ENCODE data around the gene THSD7A.
"Not testable (repeated sequence)": the region's sequence is repeated elsewhere in the genome, so short reads cannot be mapped to it uniquely, and the experiment has no call there.

THSD7A gene

DNA sequence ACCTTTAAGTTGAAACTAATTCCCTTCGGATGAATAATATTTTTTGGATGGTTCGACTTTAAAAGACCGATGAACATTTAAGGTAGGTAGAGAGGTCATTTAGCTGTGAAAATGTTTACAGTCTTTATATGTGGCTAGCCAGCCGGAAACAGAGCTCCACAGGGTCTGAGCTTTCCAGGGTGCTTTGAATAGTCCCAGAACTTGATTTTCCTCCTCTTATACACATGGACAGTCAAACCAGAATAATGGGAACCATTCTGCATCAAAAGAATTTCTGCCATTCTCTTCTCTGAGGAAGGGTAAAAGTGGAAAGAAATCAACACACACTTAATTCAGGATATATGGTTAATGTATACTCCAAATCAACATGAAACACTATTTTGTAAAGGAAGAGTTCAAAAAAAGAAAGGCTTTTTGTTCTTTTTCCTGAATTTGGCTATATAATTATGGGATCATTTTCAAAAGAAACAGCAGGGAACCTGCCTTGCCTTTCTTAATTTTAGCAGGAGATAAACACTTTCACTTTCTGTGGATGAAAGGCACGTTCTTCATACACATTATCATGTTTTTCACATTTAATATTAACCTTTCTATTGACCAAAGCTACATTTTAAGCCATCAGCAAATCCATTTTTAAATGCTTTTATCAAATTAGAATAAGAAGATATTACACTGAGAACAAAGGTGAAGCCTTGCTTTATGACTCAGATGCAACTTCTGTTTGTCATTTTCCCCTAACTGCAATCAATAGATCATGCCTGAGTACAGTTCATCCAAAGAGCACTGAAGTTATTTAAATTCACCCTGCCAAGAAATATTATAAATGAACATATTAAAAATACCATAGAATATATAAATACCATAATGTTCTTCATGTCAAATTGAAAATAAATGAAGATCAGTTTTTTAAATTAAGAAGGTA lies 307.3 kb downstream of the THSD7A start:
- H3K4me3 ChIP-seq (ENCODE audit: low read depth, low read length): no peak overlapping the region
- H3K4me1 ChIP-seq (ENCODE audit: control insufficient read depth, insufficient read depth, low read length): peaks cover 20% of the 10 kb centered on the region
- no peaks in the 10 kb centered on the region for H3K9me3 ChIP-seq (ENCODE audit: control insufficient read depth, insufficient read depth, low read length)
- no peaks in the 10 kb centered on the region for H3K36me3 ChIP-seq (ENCODE audit: control insufficient read depth, insufficient read depth, low read length)
- no peak overlapping the region for H3K9ac ChIP-seq (ENCODE audit: low read depth, low read length)
- peaks cover 5% of the 10 kb centered on the region; the same call in 1 of the 2 replicates for H3K27me3 ChIP-seq (ENCODE audit: control insufficient read depth, insufficient read depth, low read length)
- H3K27ac ChIP-seq (ENCODE audit: low read depth, low read length): no peak overlapping the region

DNA sequence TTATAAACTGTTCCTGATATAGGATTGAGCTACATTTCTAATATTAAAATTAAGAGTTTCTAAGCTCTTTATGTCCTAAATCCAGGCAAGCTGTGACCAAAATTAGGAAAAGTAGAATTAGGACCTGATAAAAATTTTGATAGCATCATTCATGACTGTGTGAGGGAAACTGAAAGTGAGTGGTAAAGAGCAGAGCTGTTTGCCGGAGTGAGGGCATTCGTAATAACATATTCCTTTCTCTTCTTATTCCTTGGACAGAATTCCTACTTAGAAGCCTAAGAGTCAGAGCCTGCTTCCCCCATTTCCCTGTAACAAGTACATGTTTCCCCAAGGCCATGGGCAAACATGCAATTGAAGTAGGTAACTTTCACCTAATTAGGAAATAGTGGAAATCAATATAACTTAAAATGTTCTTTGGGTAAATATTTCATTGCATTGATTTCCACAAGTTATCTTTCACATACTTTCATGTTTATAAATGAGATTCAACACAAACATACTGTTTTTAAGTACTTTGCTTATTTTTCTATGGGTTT lies 310.0 kb downstream of the THSD7A start:
- not testable (repeated sequence) for H3K9ac ChIP-seq (ENCODE audit: low read depth, low read length); H3K4me3 ChIP-seq (ENCODE audit: low read depth, low read length); H3K27me3 ChIP-seq (ENCODE audit: control insufficient read depth, insufficient read depth, low read length); H3K27ac ChIP-seq (ENCODE audit: low read depth, low read length); H3K36me3 ChIP-seq (ENCODE audit: control insufficient read depth, insufficient read depth, low read length); H3K9me3 ChIP-seq (ENCODE audit: control insufficient read depth, insufficient read depth, low read length)
- H3K4me1 ChIP-seq (ENCODE audit: control insufficient read depth, insufficient read depth, low read length): peaks cover 15% of the 10 kb centered on the region

DNA sequence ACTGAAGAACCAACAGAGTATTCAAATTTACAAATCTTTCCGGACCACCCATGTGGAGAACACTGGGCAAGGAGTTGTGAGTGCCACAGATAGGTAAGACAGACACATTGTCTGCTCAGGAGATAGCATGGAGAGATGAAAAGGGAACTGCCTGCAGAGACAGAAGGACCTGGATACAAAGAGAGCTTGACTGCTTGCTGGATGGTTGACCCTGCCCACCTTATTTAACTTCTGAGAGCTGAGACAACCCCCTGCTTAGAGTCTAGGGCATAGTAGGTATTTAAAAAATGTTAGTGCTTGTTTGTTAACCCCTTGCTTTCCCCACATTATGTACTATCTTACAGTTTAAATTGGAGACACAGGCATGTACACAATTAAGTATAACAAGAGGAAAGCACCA lies 314.1 kb downstream of the THSD7A start:
- no peaks in the 10 kb centered on the region for H3K36me3 ChIP-seq (ENCODE audit: control insufficient read depth, insufficient read depth, low read length)
- no peak overlapping the region for H3K27ac ChIP-seq (ENCODE audit: low read depth, low read length)
- no peak overlapping the region for H3K9ac ChIP-seq (ENCODE audit: low read depth, low read length)
- H3K9me3 ChIP-seq (ENCODE audit: control insufficient read depth, insufficient read depth, low read length): no peaks in the 10 kb centered on the region
- H3K27me3 ChIP-seq (ENCODE audit: control insufficient read depth, insufficient read depth, low read length): no peaks in the 10 kb centered on the region
- peaks cover 12% of the 10 kb centered on the region for H3K4me1 ChIP-seq (ENCODE audit: control insufficient read depth, insufficient read depth, low read length)
- H3K4me3 ChIP-seq (ENCODE audit: low read depth, low read length): no peak overlapping the region

DNA sequence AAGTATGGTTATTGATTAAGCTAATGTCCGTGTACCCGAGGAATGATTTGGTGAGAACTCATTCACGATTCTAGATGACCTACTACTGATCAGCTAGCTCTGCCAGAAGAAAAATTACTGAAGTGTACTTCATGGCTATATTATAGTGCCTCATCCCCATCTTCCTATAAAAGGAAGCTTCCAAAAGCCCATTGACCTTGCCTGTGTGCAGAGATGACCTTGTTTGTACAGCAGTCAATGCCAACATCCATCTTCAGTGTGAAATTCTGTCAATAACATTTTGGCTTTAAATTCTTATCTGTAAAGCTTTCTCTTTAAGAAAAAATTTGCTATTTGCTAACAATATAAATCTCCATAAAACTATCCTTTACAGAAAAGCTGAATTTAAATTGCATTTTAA lies 315.7 kb downstream of the THSD7A start:
- H3K4me3 ChIP-seq (ENCODE audit: low read depth, low read length): no peak overlapping the region
- H3K4me1 ChIP-seq (ENCODE audit: control insufficient read depth, insufficient read depth, low read length): peaks cover 12% of the 10 kb centered on the region
- H3K27me3 ChIP-seq (ENCODE audit: control insufficient read depth, insufficient read depth, low read length): no peaks in the 10 kb centered on the region
- H3K36me3 ChIP-seq (ENCODE audit: control insufficient read depth, insufficient read depth, low read length): no peaks in the 10 kb centered on the region
- H3K9ac ChIP-seq (ENCODE audit: low read depth, low read length): no peak overlapping the region
- no peak overlapping the region for H3K27ac ChIP-seq (ENCODE audit: low read depth, low read length)
- no peaks in the 10 kb centered on the region for H3K9me3 ChIP-seq (ENCODE audit: control insufficient read depth, insufficient read depth, low read length)

DNA sequence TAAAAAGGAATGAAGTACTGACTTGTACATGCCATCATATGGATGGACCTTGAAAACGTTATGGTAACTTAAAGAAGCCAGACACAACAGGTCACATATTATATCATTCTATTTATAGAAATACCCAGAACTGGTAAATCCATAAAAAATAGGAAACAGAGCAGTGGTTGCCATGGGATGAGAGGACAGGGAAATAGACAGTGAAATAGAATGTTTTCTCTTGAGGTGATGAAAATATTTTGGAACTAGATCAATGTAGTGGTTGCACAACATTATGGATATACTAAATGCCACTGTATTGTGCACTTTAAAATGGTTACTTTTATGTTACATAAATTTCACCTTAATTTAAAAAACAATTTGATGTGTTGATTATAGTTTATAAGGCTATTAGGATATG lies 318.5 kb downstream of the THSD7A start:
- H3K9me3 ChIP-seq (ENCODE audit: control insufficient read depth, insufficient read depth, low read length): no peaks in the 10 kb centered on the region

DNA sequence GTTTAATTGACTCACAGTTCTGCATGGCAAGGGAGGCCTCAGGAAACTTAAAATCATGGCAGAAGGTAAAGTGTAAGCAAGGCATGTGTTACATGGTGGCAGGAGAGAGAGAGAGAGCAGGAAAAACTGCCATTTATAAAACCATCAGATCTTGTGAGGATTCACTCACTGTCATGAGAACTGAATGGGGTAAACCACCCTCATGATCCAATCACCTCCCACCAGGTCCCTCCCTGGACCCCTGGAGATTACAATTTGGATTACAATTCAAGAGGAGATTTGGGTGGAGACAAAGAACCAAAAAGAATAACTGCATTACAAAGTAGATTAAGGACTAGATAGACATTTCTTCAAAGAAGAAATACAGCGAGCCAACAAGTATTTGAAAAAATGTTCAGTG lies 324.1 kb downstream of the THSD7A start:
- Histone ChIP-seq H3K27ac (ENCODE audit: low read depth, low read length) (peak overlapping the region; percentile 60), H3K4me1 (ENCODE audit: control insufficient read depth, insufficient read depth, low read length) (peaks cover 39% of the 10 kb centered on the region), H3K9ac (ENCODE audit: low read depth, low read length) (no peak overlapping the region)

More for the DNA sequence above, 318.5 kb downstream of the THSD7A start:
- Histone ChIP-seq H3K27me3 (ENCODE audit: control insufficient read depth, insufficient read depth, low read length) (no peaks in the 10 kb centered on the region), H3K4me1 (ENCODE audit: control insufficient read depth, insufficient read depth, low read length) (peaks cover 11% of the 10 kb centered on the region), H3K4me3 (ENCODE audit: low read depth, low read length) (no peak overlapping the region), H3K36me3 (ENCODE audit: control insufficient read depth, insufficient read depth, low read length) (no peaks in the 10 kb centered on the region), H3K27ac (ENCODE audit: low read depth, low read length) (no peak overlapping the region), H3K9ac (ENCODE audit: low read depth, low read length) (no peak overlapping the region)

DNA sequence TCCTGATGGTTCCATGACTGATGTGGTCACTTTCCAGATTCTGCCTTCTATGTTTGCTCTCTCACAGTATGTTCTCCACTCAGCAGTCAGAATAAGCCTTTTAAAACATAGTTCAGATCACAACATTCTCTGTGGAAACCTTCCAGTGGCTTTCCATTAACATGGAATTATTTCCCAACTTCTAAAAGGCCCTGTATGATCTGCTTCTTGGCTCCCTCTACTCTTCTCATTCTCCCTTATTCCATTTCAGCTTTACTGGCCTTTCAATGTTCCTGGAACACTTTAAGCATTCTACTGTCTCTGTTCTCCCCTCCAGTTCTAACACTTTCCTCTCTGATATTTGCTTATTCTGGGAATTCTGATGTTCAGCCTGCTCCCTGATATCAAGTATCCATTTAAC lies 325.6 kb downstream of the THSD7A start:
- Histone ChIP-seq H3K36me3 (ENCODE audit: control insufficient read depth, insufficient read depth, low read length) (no peaks in the 10 kb centered on the region), H3K9me3 (ENCODE audit: control insufficient read depth, insufficient read depth, low read length) (peaks cover 14% of the 10 kb centered on the region; the same call in 1 of the 2 replicates), H3K27me3 (ENCODE audit: control insufficient read depth, insufficient read depth, low read length) (no peaks in the 10 kb centered on the region), H3K4me3 (ENCODE audit: low read depth, low read length) (no peak overlapping the region), H3K9ac (ENCODE audit: low read depth, low read length) (no peak overlapping the region), H3K27ac (ENCODE audit: low read depth, low read length) (no peak overlapping the region), H3K4me1 (ENCODE audit: control insufficient read depth, insufficient read depth, low read length) (peaks cover 39% of the 10 kb centered on the region)

More for the DNA sequence above, 324.1 kb downstream of the THSD7A start:
- Histone ChIP-seq H3K4me3 (ENCODE audit: low read depth, low read length) (no peak overlapping the region), H3K36me3 (ENCODE audit: control insufficient read depth, insufficient read depth, low read length) (no peaks in the 10 kb centered on the region), H3K27me3 (ENCODE audit: control insufficient read depth, insufficient read depth, low read length) (no peaks in the 10 kb centered on the region), H3K9me3 (ENCODE audit: control insufficient read depth, insufficient read depth, low read length) (peaks cover 6% of the 10 kb centered on the region; the same call in 1 of the 2 replicates)

DNA sequence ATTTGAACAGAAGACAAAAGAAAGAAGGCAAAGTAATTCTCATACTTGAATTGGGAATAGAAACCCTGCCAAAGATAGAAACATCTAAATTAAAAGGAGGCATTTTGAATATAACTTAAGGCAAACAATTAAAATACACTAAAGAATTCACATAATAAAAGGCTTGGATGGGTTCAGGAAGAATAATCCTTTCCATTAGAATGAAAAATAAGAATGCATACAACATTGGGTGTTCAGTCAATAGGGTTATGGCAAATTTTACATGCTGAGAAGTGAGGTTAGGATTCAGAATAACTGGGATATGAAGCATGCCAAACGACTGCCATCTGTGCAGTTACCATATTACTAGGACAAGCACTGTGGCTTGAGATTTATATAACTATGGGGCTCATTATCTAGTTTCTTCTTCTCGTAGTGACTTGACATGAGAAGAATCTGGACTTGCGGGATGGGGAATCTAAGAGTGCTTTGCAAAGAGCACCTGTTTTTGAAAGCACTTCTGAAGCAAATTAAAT lies 326.5 kb downstream of the THSD7A start:
- H3K9ac ChIP-seq (ENCODE audit: low read depth, low read length): no peak overlapping the region
- H3K4me1 ChIP-seq (ENCODE audit: control insufficient read depth, insufficient read depth, low read length): peaks cover 39% of the 10 kb centered on the region
- no peak overlapping the region for H3K4me3 ChIP-seq (ENCODE audit: low read depth, low read length)
- no peaks in the 10 kb centered on the region for H3K36me3 ChIP-seq (ENCODE audit: control insufficient read depth, insufficient read depth, low read length)
- H3K27ac ChIP-seq (ENCODE audit: low read depth, low read length): no peak overlapping the region
- H3K9me3 ChIP-seq (ENCODE audit: control insufficient read depth, insufficient read depth, low read length): peaks cover 19% of the 10 kb centered on the region; the same call in 1 of the 2 replicates
- no peaks in the 10 kb centered on the region for H3K27me3 ChIP-seq (ENCODE audit: control insufficient read depth, insufficient read depth, low read length)

DNA sequence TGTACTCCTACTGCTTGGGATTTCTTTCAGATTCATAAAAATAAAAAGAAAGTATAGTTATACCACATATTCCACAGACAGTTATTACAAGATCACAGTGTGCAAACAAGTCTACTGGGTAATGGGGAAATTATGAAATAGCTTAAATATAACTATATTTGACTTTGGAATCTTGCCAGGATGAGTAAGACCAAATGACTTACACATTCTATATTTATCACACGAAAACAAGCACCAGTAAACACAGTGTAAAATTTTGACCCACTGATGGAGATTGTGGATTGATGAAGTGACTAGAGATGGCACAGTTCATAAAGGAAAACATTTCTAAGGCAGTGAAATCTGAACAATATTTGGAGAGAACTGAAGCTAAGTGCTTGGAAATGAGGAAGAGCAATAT lies 339.7 kb downstream of the THSD7A start:
- no peaks in the 10 kb centered on the region for H3K27me3 ChIP-seq (ENCODE audit: control insufficient read depth, insufficient read depth, low read length)
- no peak overlapping the region for H3K9ac ChIP-seq (ENCODE audit: low read depth, low read length)
- no peak overlapping the region for H3K4me3 ChIP-seq (ENCODE audit: low read depth, low read length)
- no peaks in the 10 kb centered on the region; the same call in 1 of the 2 replicates for H3K9me3 ChIP-seq (ENCODE audit: control insufficient read depth, insufficient read depth, low read length)
- H3K27ac ChIP-seq (ENCODE audit: low read depth, low read length): no peak overlapping the region
- no peaks in the 10 kb centered on the region for H3K36me3 ChIP-seq (ENCODE audit: control insufficient read depth, insufficient read depth, low read length)
- peaks cover 26% of the 10 kb centered on the region for H3K4me1 ChIP-seq (ENCODE audit: control insufficient read depth, insufficient read depth, low read length)

DNA sequence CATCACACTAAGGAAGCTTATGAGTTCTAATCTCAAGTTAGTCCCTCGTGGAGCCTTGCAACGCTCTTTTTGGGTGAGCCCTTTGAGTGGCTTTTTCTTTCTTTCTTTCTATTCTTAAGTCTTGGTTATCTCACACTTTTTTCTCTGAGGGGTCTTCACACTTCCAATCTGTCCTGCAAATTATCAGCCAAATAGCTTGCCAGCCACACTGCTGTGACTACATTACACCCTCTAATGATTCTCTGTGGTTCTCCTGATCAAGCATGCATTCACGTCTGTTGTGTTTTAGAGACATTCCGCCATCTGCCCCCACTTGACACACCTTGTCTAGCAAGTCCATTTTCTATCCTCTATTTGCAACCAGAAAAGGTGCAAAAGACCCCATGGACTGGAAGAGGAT lies 340.2 kb downstream of the THSD7A start:
- no peak overlapping the region for H3K9ac ChIP-seq (ENCODE audit: low read depth, low read length)
- no peak overlapping the region for H3K27ac ChIP-seq (ENCODE audit: low read depth, low read length)
- no peaks in the 10 kb centered on the region; the same call in 1 of the 2 replicates for H3K9me3 ChIP-seq (ENCODE audit: control insufficient read depth, insufficient read depth, low read length)
- no peak overlapping the region for H3K4me3 ChIP-seq (ENCODE audit: low read depth, low read length)
- no peaks in the 10 kb centered on the region for H3K27me3 ChIP-seq (ENCODE audit: control insufficient read depth, insufficient read depth, low read length)
- H3K36me3 ChIP-seq (ENCODE audit: control insufficient read depth, insufficient read depth, low read length): no peaks in the 10 kb centered on the region
- peaks cover 26% of the 10 kb centered on the region for H3K4me1 ChIP-seq (ENCODE audit: control insufficient read depth, insufficient read depth, low read length)

DNA sequence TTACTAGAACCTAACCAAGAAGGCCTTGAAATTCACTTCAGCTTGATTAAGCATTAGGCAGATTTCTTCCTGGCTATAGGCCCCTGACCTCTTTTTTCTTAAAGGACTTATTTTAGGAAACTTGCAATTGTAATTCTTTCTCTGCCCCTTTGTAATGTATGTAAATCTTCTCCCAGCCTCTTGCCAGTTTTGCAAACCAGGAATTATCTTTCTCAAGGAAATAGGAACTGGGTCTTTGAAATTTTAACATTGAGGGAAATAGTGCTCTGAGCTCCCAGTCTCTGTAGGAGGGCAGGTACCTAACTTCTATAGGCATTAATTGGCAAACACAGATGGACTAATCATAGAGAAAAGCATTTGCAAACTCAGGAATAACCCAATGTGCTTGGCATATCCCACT lies 342.7 kb downstream of the THSD7A start:
- H3K9ac ChIP-seq (ENCODE audit: low read depth, low read length): no peak overlapping the region
- peaks cover 26% of the 10 kb centered on the region for H3K4me1 ChIP-seq (ENCODE audit: control insufficient read depth, insufficient read depth, low read length)
- H3K36me3 ChIP-seq (ENCODE audit: control insufficient read depth, insufficient read depth, low read length): no peaks in the 10 kb centered on the region
- H3K4me3 ChIP-seq (ENCODE audit: low read depth, low read length): peak overlapping the region; percentile 18; the same call in 1 of the 2 replicates
- no peaks in the 10 kb centered on the region for H3K27me3 ChIP-seq (ENCODE audit: control insufficient read depth, insufficient read depth, low read length)
- H3K27ac ChIP-seq (ENCODE audit: low read depth, low read length): peak overlapping the region; percentile 62
- no peaks in the 10 kb centered on the region; the same call in 1 of the 2 replicates for H3K9me3 ChIP-seq (ENCODE audit: control insufficient read depth, insufficient read depth, low read length)

All from HUES48 (cell line).